ENCODE measurements around the gene ST14. TPM values are rescaled to one million over a fixed set of nuclear protein-coding genes. Genes with fewer than 3 reads are reported as not detected.

The ST14 gene
- polyA plus RNA-seq, 1 donor (not counting 4 experiments of a cell fraction or from before 2014, with no cell fraction given), result 45.8 TPM

DNA sequence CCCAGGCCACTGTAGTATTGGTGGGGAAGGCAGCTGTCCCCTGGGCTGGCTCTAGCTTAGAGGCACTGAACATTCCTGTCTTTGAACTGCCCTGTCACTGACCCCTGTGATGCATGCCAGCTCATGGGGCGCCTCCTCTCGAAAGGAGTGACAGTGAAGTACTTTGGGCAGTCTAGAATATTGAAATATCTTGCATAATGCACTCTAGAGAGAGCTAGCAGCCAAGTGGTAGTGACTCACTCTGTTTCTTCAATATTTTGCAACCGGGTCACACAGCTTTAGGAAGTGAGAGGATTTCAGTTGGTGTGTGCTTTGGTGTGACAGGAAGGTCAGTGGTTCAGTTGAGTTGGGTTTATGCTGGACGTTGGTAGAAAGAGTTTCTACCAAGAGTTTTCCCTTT lies 35.5 kb upstream of the ST14 start:
- Histone ChIP-seq H3K9me3 (ENCODE audit: control insufficient read depth, low read depth, low read length) (no peaks in the 10 kb centered on the region), H3K4me3 (ENCODE audit: control insufficient read depth in 2 of 3, extremely low read depth in 1 of 3, insufficient read depth in 2 of 3, low read depth in 1 of 3, low read length in 3 of 3) (no peak overlapping the region), H3K79me2 (ENCODE audit: control insufficient read depth, insufficient read depth, low read length) (peaks cover 22% of the 10 kb centered on the region)

DNA sequence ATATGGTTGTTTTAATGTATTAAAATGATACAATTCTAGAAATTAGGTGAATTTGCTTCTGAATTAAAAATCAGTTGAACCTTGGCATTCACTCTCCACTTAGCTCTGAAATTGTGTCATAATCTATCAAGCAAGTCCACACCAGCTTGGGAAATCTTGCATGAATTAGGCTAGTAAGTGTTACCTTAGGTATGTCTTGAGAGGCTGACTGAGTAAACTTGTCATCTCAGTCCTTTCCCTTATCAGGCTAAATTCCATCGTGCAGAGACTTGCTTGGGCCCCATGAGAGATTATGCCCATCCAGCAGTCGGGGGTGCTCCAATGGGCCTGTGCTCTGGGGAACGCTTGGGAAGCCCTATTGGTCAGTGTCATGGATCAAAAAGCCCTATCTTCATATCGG lies 33.9 kb upstream of the ST14 start:
- Histone ChIP-seq H3K9ac (ENCODE audit: control insufficient read depth, extremely low read depth, insufficient read depth, low read length) (no peak overlapping the region), H3K27me3 (ENCODE audit: control insufficient read depth, extremely low read depth, insufficient read depth, low read length) (no peaks in the 10 kb centered on the region), H3K9me3 (ENCODE audit: control insufficient read depth, low read depth, low read length) (no peaks in the 10 kb centered on the region), H3K4me1 (ENCODE audit: control insufficient read depth, extremely low read depth, insufficient read depth, low read length) (peaks cover 10% of the 10 kb centered on the region), H2AFZ (ENCODE audit: control insufficient read depth, low read length) (no peak overlapping the region), H3K36me3 (ENCODE audit: control insufficient read depth in 2 of 2, extremely low read depth in 1 of 2, insufficient read depth in 2 of 2, low read length in 2 of 2) (peaks cover 43 to 57% of the 10 kb centered on the region in 2 experiments), H3K4me2 (ENCODE audit: control insufficient read depth, extremely low read depth, insufficient read depth, low read depth, low read length) (no peak overlapping the region), H3K9me1 (ENCODE audit: control insufficient read depth, extremely low read depth, insufficient read depth, low read length) (peaks cover 2% of the 10 kb centered on the region), H3K27ac (ENCODE audit: control insufficient read depth, insufficient read depth, low read length) (peak overlapping the region; percentile 2), H4K20me1 (ENCODE audit: control insufficient read depth, extremely low read depth, insufficient read depth, low read length) (no peaks in the 10 kb centered on the region), H3K79me2 (ENCODE audit: control insufficient read depth, insufficient read depth, low read length) (peaks cover 13% of the 10 kb centered on the region), H3K4me3 (ENCODE audit: control insufficient read depth in 2 of 3, extremely low read depth in 1 of 3, insufficient read depth in 2 of 3, low read depth in 1 of 3, low read length in 3 of 3) (no peak overlapping the region)
- TF ChIP-seq, protein P1, sequence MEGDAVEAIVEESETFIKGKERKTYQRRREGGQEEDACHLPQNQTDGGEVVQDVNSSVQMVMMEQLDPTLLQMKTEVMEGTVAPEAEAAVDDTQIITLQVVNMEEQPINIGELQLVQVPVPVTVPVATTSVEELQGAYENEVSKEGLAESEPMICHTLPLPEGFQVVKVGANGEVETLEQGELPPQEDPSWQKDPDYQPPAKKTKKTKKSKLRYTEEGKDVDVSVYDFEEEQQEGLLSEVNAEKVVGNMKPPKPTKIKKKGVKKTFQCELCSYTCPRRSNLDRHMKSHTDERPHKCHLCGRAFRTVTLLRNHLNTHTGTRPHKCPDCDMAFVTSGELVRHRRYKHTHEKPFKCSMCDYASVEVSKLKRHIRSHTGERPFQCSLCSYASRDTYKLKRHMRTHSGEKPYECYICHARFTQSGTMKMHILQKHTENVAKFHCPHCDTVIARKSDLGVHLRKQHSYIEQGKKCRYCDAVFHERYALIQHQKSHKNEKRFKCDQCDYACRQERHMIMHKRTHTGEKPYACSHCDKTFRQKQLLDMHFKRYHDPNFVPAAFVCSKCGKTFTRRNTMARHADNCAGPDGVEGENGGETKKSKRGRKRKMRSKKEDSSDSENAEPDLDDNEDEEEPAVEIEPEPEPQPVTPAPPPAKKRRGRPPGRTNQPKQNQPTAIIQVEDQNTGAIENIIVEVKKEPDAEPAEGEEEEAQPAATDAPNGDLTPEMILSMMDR (optimal IDR thresholded peaks at IDR 0.05 in 1 of 3, IDR thresholded peaks at IDR 0.05 in 1 of 3, conservative IDR thresholded peaks at IDR 0.05 in 1 of 3; ENCODE audit: extremely low read depth in 1 of 3, insufficient read depth in 2 of 3, low read length in 3 of 3), result no peak
- no peak for TF ChIP-seq EZH2 (IDR thresholded peaks at IDR 0.05; ENCODE audit: low read length)
- dilution Hi-C loops (cut with MboI; ENCODE audit: extremely low pct_ligation_motif_present, low sequenced_read_pairs), result loop anchor here (25.0 kb wide), 1 partner anchor 188 kb away; no protein-coding TSS in a partner anchor
- FAIRE-seq, result no peak
- DNase-seq (ENCODE audit: low read depth, low spot score), result no peak

More for the DNA sequence above, 35.5 kb upstream of the ST14 start:
- DNase-seq (ENCODE audit: low read depth, low spot score) (no peak), FAIRE-seq (no peak)
- dilution Hi-C loops (cut with MboI; ENCODE audit: extremely low pct_ligation_motif_present, low sequenced_read_pairs), result no loop called here
- Histone ChIP-seq H2AFZ (ENCODE audit: control insufficient read depth, low read length) (no peak overlapping the region), H3K4me1 (ENCODE audit: control insufficient read depth, extremely low read depth, insufficient read depth, low read length) (peaks cover 10% of the 10 kb centered on the region), H3K27me3 (ENCODE audit: control insufficient read depth, extremely low read depth, insufficient read depth, low read length) (no peaks in the 10 kb centered on the region), H3K4me2 (ENCODE audit: control insufficient read depth, extremely low read depth, insufficient read depth, low read depth, low read length) (no peak overlapping the region), H3K27ac (ENCODE audit: control insufficient read depth, insufficient read depth, low read length) (peak overlapping the region; percentile 57), H3K9ac (ENCODE audit: control insufficient read depth, extremely low read depth, insufficient read depth, low read length) (no peak overlapping the region), H3K9me1 (ENCODE audit: control insufficient read depth, extremely low read depth, insufficient read depth, low read length) (peaks cover 2% of the 10 kb centered on the region), H3K36me3 (ENCODE audit: control insufficient read depth in 2 of 2, extremely low read depth in 1 of 2, insufficient read depth in 2 of 2, low read length in 2 of 2) (peaks cover 38 to 58% of the 10 kb centered on the region in 2 experiments), H4K20me1 (ENCODE audit: control insufficient read depth, extremely low read depth, insufficient read depth, low read length) (no peaks in the 10 kb centered on the region)
- no peak for TF ChIP-seq EZH2 (IDR thresholded peaks at IDR 0.05; ENCODE audit: low read length)
- TF ChIP-seq, protein P1 (optimal IDR thresholded peaks at IDR 0.05 in 1 of 3, IDR thresholded peaks at IDR 0.05 in 1 of 3, conservative IDR thresholded peaks at IDR 0.05 in 1 of 3; ENCODE audit: extremely low read depth in 1 of 3, insufficient read depth in 2 of 3, low read length in 3 of 3), result peak in 1 of 3 experiments; percentile 3

Data from keratinocyte (primary cell).